ENCODE results near the gene ARMC10. TPM values are rescaled to one million over a fixed set of nuclear protein-coding genes. Genes with fewer than 3 reads are reported as not detected.
"Not testable (repeated sequence)": the region's sequence is repeated elsewhere in the genome, so short reads cannot be mapped to it uniquely, and the experiment has no call there.

The ARMC10 gene
- polyA plus RNA-seq, 3 donors from 2014 or later: 35.4 to 37.3 (median 35.8) TPM

DNA sequence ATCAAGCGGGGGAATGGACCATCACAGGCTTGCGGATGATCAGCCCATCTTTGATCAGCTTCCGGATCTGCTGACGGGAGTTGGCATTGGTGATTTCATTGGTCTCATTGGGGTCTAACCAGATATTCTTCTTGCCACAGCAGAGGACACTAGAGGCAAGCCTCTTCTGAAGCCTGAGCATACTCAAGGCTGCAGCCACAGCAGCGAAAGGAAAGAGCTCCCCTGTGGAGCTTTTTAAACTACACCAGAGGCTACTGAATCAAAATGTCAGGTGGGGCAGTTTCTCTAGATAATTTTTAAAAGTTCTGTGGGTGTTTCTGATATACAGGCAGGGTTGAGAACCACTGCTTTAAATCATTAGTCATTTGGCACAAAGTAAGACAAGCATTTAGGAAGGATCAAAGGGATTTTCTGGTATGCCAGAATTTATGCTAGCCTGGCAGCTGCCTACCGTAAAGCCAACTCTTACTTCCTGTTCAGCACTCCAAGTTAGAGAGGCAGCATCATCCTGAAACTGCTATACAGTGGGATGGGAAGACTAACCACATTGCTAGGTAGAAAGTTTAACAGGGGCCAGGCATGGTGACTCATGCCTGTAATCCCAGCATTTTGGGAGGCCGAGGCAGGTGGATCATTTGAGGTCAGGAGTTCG, 66.9 kb downstream of the ARMC10 start:
- H3K27ac Mint-ChIP-seq: no peak overlapping the region

GRCh38 chr7:103142494-103142893, 67.6 kb downstream of the ARMC10 start:
- H3K4me1 Mint-ChIP-seq: peaks cover 9 to 14% of the 10 kb centered on the region in 2 donors
- DNase-seq: no peak
- H3K4me3 Mint-ChIP-seq: no peak overlapping the region
- H3K27me3 Mint-ChIP-seq (ENCODE audit: low read depth in 3 of 3): no peaks in the 10 kb centered on the region
- H3K27ac Mint-ChIP-seq: no peak overlapping the region
- H3K36me3 Mint-ChIP-seq: peaks cover 0 to 9% (median 8%) of the 10 kb centered on the region in 3 donors
- no peaks in the 10 kb centered on the region for H3K9me3 Mint-ChIP-seq

More for the DNA sequence above, 66.9 kb downstream of the ARMC10 start:
- Mint-ChIP-seq H3K4me3 (no peak overlapping the region), H3K36me3 (peaks cover 0 to 9% (median 8%) of the 10 kb centered on the region in 3 donors), H3K27me3 (ENCODE audit: low read depth in 3 of 3) (no peaks in the 10 kb centered on the region), H3K4me1 (peaks cover 3 to 8% of the 10 kb centered on the region in 2 donors), H3K9me3 (no peaks in the 10 kb centered on the region)
- DNase-seq: no peak

GRCh38 chr7:103143868-103144267, 68.9 kb downstream of the ARMC10 start:
- H3K4me1 Mint-ChIP-seq: peaks cover 21 to 28% of the 10 kb centered on the region in 2 donors
- H3K9me3 Mint-ChIP-seq: no peaks in the 10 kb centered on the region
- no peak for DNase-seq
- peaks cover 0 to 9% (median 8%) of the 10 kb centered on the region in 3 donors for H3K36me3 Mint-ChIP-seq
- H3K4me3 Mint-ChIP-seq: no peak overlapping the region
- peaks cover 1 to 4% (median 3%) of the 10 kb centered on the region in 3 donors for H3K27me3 Mint-ChIP-seq (ENCODE audit: low read depth in 3 of 3)
- no peak overlapping the region for H3K27ac Mint-ChIP-seq

DNA sequence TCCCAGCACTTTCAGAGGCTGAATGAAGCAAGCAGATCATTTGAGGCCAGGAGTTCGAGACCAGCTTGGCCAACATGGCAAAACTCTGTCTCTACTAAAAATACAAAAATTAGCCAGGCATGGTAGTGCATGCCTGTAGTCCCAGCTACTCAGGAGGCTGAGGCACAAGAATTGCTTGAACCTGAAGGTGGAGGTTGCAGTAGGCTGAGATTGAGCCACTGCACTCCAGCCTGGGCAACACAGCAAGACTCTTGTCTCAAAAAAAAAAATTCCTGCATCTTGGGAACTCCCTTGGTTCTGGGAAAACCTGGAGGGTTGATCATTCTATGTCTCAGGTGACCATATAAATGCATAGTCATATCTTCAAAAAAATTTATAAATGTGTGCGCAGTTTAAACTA, 69.8 kb downstream of the ARMC10 start:
- H3K27me3 Mint-ChIP-seq (ENCODE audit: low read depth in 3 of 3); H3K36me3 Mint-ChIP-seq; H3K9me3 Mint-ChIP-seq; DNase-seq; H3K27ac Mint-ChIP-seq; H3K4me3 Mint-ChIP-seq: not testable (repeated sequence)
- peaks cover 26 to 33% of the 10 kb centered on the region in 2 donors for H3K4me1 Mint-ChIP-seq

DNA sequence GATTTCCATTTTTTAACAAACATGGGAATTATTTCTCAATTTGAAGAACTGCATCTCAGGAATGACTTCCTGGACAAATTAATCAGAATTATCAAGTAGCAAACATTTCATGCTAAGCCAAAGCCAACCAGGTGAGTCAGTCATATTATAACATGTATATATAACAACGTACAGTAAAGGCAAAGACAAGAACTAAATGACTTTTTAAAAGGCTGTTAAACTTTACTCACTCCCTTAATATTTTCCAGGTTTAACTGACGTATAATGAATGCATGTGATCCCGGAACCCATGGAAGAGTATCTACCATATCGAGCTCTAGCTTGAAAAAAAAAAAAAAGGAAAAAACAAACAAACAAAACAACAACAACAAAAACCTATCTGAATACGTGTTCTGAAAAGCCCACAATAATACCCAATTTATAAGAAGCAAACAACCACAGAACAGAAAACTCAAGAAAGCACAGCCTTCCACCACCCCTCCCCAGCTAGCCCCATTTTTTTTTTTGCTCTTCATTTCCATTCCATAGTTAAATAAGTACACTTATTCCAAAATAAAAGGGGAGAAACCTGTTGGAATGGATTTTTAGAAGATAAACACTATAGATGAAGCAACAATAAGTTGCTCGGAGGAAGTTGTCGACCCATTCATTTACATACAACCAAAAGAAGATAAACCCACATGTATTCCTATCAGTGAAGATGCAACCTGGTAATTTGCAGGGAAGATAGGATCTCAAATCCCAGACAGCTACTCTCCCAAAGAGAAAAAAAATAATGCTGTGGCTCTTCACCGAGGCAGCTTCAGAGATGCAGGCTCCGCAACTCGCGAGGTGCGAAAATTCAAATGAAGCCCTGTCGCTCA, 73.4 kb downstream of the ARMC10 start:
- Mint-ChIP-seq H3K36me3 (peaks cover 0 to 4% (median under 1%) of the 10 kb centered on the region in 3 donors), H3K27ac (peak overlapping the region; percentile 95 to 97 (median 96)), H3K9me3 (peaks cover 0 to 2% (median 0%) of the 10 kb centered on the region in 6 donors), H3K4me1 (peaks cover 28 to 38% of the 10 kb centered on the region in 2 donors), H3K27me3 (ENCODE audit: low read depth in 3 of 3) (peaks cover 5 to 12% (median 8%) of the 10 kb centered on the region in 3 donors), H3K4me3 (peak overlapping the region; percentile 92 to 98 (median 97))
- DNase-seq: no peak

Other genes starting within 250 kb of the ARMC10 start
- not detected for gene LRRC17, start 162.1 kb upstream of the ARMC10 start, polyA plus RNA-seq
- under 1 TPM in 1 of 3 donors, not detected in 2; 0.07 TPM for gene FBXL13, start 344 bp upstream of the ARMC10 start, polyA plus RNA-seq
- gene NAPEPLD, start 74.0 kb downstream of the ARMC10 start, polyA plus RNA-seq: 10 to 100 TPM in 1 of 3 donors, 1 to 10 TPM in 2; 1.4 to 10.2 (median 4.1) TPM
- gene PMPCB, start 222.3 kb downstream of the ARMC10 start, polyA plus RNA-seq: 10 to 100 TPM; 43.0 to 60.7 (median 54.8) TPM

Measured in immature natural killer cell (primary cell).